NOMO-1 (cell line): Measurements from ENCODE around the gene CDC14B.

Experiments
- DNase-seq, 2 experiments: peaks; one replicate each; lab custom pipeline; 2025; ENCODE audit not compliant: unreplicated experiment in 2 of 2; lab: John Stamatoyannopoulos, UW

Gene CDC14B

GRCh38 chr9:96619491-96620180 lies at the start of gene CDC14B:
CDC14B (minus strand) TSS chr9:96619843; CDS start chr9:96619378, 465 bp downstream.
- peak; percentile 81 to 83 for DNase-seq

GRCh38 chr9:96668868-96669534 lies 49.4 kb upstream of the CDC14B start:
- DNase-seq = no peak

- DNase-seq = no peak
These were observed 47.7 kb upstream of the CDC14B start for GRCh38 chr9:96667363-96667728.

- peak; percentile 23 to 58 for DNase-seq
These were observed 47.2 kb upstream of the CDC14B start for GRCh38 chr9:96666653-96667362.

GRCh38 chr9:96665789-96666188 lies 46.1 kb upstream of the CDC14B start:
- no peak for DNase-seq

GRCh38 chr9:96663506-96664120 lies 44.0 kb upstream of the CDC14B start:
- no peak for DNase-seq

GRCh38 chr9:96661711-96662110 lies 42.1 kb upstream of the CDC14B start:
- no peak for DNase-seq

GRCh38 chr9:96660692-96661248 lies 41.1 kb upstream of the CDC14B start:
- DNase-seq = no peak

- peak; percentile 48 to 55 for DNase-seq
These were observed 35.7 kb upstream of the CDC14B start, which contains the start of gene PRXL2C for GRCh38 chr9:96655198-96655851. PRXL2C (minus strand) TSS chr9:96655317; CDS start chr9:96655281, 36 bp downstream.

- DNase-seq = peak; percentile 23 to 66
These were observed 35.0 kb upstream of the CDC14B start for GRCh38 chr9:96654450-96655197.

GRCh38 chr9:96651626-96652025 lies 32.0 kb upstream of the CDC14B start:
- peak in 1 of 2 experiments; percentile 43 for DNase-seq

- no peak for DNase-seq
These were observed 30.1 kb upstream of the CDC14B start for GRCh38 chr9:96649620-96650324.

- DNase-seq = peak; percentile 91 to 98
These were observed 26.7 kb upstream of the CDC14B start for GRCh38 chr9:96646081-96646991.

GRCh38 chr9:96644137-96644536 lies 24.5 kb upstream of the CDC14B start:
- no peak for DNase-seq

- DNase-seq = no peak
These were observed 21.9 kb upstream of the CDC14B start for GRCh38 chr9:96641514-96641913.

GRCh38 chr9:96638606-96639364 lies 19.1 kb upstream of the CDC14B start:
- DNase-seq = no peak

GRCh38 chr9:96636368-96636767 lies 16.7 kb upstream of the CDC14B start:
- DNase-seq = no peak
